Peyer's patch (tissue), 4 donors: Measurements from ENCODE around the gene TRPM3.
"Not testable (repeated sequence)": the region's sequence is repeated elsewhere in the genome, so short reads cannot be mapped to it uniquely, and the experiment has no call there.

Experiments used
- POLR2A ChIP-seq, 2 donors: fragments of 450-650 bp; IDR thresholded peaks; one replicate each; pipeline ENCODE4 v1.5.1; 2017; ENCODE audit warnings: antibody characterized with exemption in 2 of 2, mild to moderate bottlenecking in 2 of 2, moderate library complexity in 2 of 2
- TF ChIP-seq, protein P1 (sequence below), 6 experiments: fragments of 450-650 bp in 4 of 6; fragments of 200-600 bp in 2 of 6; sonication (generic) in 1 of 6; IDR thresholded peaks; one replicate each; pipeline ENCODE4 v1.5.1; 2017 to 2019; ENCODE audit warnings: antibody characterized with exemption in 6 of 6, mild to moderate bottlenecking in 3 of 6, moderate library complexity in 1 of 6

DNA sequence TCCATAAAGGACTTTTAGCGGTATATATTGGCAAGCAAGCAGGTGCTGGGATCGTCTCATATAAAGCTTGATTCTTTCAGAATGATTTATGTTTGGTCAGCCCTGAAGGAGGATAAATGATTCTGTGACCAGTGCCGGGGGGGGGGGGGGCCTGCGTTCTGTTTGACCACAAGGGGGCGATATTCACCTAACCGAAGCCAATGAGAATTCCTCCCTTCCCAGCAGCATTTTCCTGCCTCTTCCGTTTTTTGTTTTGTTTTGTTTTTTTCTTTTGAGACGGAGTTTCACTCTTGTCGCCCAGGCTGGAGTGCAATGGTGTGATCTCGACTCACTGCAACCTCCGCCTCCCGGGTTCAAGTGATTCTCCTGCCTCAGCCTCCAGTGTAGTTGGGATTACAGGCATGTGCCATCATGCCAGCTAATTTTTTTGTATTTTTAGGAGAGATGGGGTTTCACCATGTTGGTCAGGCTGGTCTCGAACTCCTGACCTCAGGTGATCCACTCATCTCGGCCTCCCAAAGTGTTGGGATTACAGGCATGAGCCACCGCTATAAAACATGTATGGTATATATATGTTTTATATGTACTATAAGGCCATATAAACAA is 492.2 kb downstream of the TRPM3 start:
- TF ChIP-seq, protein P1, sequence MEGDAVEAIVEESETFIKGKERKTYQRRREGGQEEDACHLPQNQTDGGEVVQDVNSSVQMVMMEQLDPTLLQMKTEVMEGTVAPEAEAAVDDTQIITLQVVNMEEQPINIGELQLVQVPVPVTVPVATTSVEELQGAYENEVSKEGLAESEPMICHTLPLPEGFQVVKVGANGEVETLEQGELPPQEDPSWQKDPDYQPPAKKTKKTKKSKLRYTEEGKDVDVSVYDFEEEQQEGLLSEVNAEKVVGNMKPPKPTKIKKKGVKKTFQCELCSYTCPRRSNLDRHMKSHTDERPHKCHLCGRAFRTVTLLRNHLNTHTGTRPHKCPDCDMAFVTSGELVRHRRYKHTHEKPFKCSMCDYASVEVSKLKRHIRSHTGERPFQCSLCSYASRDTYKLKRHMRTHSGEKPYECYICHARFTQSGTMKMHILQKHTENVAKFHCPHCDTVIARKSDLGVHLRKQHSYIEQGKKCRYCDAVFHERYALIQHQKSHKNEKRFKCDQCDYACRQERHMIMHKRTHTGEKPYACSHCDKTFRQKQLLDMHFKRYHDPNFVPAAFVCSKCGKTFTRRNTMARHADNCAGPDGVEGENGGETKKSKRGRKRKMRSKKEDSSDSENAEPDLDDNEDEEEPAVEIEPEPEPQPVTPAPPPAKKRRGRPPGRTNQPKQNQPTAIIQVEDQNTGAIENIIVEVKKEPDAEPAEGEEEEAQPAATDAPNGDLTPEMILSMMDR (IDR thresholded peaks at IDR 0.05) = peak in 1 of 6 experiments; percentile 35
- not testable (repeated sequence) for TF ChIP-seq POLR2A (IDR thresholded peaks at IDR 0.05)
